Epithelial cell of proximal tubule (primary cell): Measurements from ENCODE around the gene LDHA. TPM values are rescaled to one million over a fixed set of nuclear protein-coding genes. Genes with fewer than 3 reads are reported as not detected.
"Not testable (repeated sequence)": the region's sequence is repeated elsewhere in the genome, so short reads cannot be mapped to it uniquely, and the experiment has no call there.

Experiments
- DNase-seq: peaks from one replicate; pipeline ENCODE4 v3.0.0-alpha.2; 2011; ENCODE audit warnings: low read depth
- H3K4me3 ChIP-seq: 2 replicates; pipeline ENCODE4 v1.5.1; 2011; ENCODE audit warnings: low read depth, mild to moderate bottlenecking, low read length
- CTCF ChIP-seq: conservative IDR thresholded peaks from 2 replicates; pipeline ENCODE4 v1.5.1; 2012; ENCODE audit warnings: low read depth, mild to moderate bottlenecking, low read length
- total RNA-seq: library from RNA; depleted of rRNA; stranded (reverse); fragments of >200 nt; gene quantifications from 2 replicates; pipeline ENCODE4 v1.2.3, GENCODE V29; 2015

The LDHA gene
- total RNA-seq, 1 donor from 2014 or later = 1,671 TPM

DNA sequence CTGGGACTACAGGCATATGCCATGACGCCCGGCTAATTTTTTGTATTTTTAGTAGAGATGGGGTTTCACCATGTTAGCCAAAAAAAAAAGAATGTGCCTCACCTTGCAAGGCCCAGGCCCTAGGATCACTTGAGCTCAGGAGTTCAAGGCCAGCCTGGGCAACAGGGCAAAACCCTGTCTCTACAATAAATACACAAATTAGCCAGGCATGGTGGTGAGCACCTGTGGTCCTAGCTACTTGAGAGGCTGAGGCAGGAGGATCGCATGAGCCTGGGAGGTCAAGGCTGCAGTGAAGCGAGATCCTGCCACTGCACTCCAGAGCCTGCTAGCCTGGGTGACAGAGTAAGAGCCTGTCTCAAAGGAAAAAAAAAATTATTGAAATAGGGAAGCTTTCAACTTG lies 9.7 kb downstream of the LDHA start:
- DNase-seq = no peak

DNA sequence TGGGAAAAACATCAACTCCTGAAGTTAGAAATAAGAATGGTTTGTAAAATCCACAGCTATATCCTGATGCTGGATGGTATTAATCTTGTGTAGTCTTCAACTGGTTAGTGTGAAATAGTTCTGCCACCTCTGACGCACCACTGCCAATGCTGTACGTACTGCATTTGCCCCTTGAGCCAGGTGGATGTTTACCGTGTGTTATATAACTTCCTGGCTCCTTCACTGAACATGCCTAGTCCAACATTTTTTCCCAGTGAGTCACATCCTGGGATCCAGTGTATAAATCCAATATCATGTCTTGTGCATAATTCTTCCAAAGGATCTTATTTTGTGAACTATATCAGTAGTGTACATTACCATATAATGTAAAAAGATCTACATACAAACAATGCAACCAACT lies 13.0 kb downstream of the LDHA start:
- H3K4me3 ChIP-seq, DNase-seq: not testable (repeated sequence)

More for the DNA sequence above, 9.7 kb downstream of the LDHA start:
- H3K4me3 ChIP-seq = no peak overlapping the region
- no peak for TF ChIP-seq CTCF

DNA sequence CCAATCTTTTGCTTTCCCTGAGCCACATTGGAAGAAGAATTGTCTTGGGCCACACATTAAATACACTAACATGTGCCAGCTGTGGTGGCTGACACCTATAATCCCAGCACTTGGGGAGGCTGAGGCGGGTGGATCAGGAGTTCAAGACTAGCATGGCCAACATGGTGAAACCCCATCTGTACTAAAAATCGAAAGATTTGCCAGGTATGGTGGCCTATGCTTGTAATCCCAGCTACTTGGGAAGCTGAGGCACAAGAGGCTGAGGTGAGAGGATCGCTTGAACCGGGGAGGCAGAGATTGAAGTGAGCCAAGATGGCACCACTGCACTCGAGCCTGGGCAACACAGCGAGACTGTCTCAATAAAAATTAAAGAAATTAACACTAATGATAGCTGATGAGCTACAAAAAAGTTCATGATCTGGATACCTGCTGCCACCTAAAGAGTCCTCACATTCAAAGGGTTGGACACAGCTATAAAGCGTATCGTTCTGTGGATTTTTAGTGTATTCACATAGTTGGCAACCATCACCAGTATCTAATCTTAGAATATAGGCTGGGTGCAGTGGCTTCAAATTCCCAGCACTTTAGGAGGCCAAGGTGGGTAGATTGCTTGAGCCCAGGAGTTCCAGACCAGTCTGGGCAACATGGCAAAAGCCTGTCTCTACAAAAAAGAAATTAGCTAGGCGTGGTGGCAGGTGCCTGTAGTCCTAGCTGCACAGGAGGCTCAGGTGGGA lies 14.4 kb downstream of the LDHA start:
- H3K4me3 ChIP-seq = no peak overlapping the region
- DNase-seq = no peak
- TF ChIP-seq CTCF = no peak

GRCh38 chr11:18416459-18416858 lies 22.1 kb downstream of the LDHA start:
- no peak overlapping the region for H3K4me3 ChIP-seq
- no peak for DNase-seq
- TF ChIP-seq CTCF = no peak

DNA sequence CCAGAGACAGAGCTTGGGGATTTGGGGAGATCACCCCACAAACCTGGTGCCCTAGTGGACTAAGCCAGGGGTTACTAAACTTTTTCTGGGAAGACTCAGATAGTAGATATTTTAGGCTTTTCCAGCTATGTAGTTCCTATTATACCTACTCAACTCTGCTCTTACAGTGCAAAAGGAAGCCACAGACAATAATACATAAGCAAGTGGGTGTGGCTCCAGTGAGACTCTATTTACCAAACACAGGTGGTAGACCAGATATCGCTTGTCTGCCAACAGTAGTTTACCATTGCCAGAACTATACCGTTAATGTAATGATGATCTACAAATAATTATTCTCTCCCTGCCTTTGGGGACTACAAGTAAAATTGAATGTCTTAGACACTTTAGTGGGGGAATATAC lies 24.7 kb downstream of the LDHA start:
- no peak for TF ChIP-seq CTCF
- DNase-seq = no peak
- no peak overlapping the region for H3K4me3 ChIP-seq

DNA sequence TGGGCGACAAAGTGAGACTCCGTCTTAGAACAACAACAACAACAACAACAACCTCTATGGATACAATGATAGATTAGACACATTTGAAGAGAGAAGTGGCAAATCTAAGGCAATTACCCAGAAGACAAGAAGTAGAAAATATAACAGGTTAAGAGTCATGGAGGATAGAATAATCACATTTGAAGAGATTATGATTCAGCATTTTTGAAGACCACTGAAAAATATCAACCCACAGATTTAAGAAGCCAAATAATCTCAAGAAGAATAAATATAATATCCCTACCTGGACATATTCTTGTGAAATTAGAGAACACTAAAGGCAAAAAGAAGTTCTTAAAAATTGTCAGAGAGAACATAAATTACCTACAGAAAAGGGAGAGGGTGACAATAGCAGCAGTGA lies 25.7 kb downstream of the LDHA start:
- no peak for DNase-seq
- no peak overlapping the region for H3K4me3 ChIP-seq
- no peak for TF ChIP-seq CTCF

- TF ChIP-seq CTCF = no peak
- no peak for DNase-seq
Measured at GRCh38 chr11:18427240-18427639, 32.9 kb downstream of the LDHA start.

More at GRCh38 chr11:18427240-18427639, 32.9 kb downstream of the LDHA start:
- H3K4me3 ChIP-seq = no peak overlapping the region
